ENCODE measurements around the gene CD300H.

DNA sequence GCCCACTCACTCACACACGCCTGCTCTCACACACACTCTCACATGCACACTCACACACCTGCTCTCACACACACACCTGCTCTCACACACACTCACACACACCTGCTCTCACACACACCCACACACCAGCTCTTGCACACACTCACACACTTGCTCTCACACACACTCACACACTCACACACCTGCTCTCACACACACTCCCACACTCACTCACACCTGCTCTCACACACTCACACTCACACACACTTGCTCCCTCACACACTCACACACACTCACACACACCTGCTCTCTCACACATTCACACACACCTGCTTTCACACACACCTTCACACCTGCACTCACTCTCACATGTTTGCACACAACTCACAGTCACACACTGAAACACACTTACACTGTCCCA is 4.0 kb downstream of the CD300H start:
- TF ChIP-seq, protein P1, sequence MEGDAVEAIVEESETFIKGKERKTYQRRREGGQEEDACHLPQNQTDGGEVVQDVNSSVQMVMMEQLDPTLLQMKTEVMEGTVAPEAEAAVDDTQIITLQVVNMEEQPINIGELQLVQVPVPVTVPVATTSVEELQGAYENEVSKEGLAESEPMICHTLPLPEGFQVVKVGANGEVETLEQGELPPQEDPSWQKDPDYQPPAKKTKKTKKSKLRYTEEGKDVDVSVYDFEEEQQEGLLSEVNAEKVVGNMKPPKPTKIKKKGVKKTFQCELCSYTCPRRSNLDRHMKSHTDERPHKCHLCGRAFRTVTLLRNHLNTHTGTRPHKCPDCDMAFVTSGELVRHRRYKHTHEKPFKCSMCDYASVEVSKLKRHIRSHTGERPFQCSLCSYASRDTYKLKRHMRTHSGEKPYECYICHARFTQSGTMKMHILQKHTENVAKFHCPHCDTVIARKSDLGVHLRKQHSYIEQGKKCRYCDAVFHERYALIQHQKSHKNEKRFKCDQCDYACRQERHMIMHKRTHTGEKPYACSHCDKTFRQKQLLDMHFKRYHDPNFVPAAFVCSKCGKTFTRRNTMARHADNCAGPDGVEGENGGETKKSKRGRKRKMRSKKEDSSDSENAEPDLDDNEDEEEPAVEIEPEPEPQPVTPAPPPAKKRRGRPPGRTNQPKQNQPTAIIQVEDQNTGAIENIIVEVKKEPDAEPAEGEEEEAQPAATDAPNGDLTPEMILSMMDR (conservative IDR thresholded peaks at IDR 0.05 in 1 of 2, IDR thresholded peaks at IDR 0.05 in 1 of 2; ENCODE audit: extremely low read depth in 1 of 2, insufficient read depth in 1 of 2, low read depth in 1 of 2, low read length in 2 of 2) = no peak
- TF ChIP-seq EZH2 (IDR thresholded peaks at IDR 0.05; ENCODE audit: borderline replicate concordance, low read length) = no peak

Data from mammary epithelial cell (primary cell).